H7 (cell line): ENCODE results near the gene SLC9C2. TPM values are rescaled to one million over a fixed set of nuclear protein-coding genes. Genes with fewer than 3 reads are reported as not detected.

Experiments used
- DNase-seq: peaks from one replicate; pipeline ENCODE4 v3.0.0; 2012
- H3K27me3 ChIP-seq: 2 replicates; pipeline ENCODE4 v1.6.0; 2011; ENCODE audit warnings: mild to moderate bottlenecking, low read length; ENCODE audit not compliant: control insufficient read depth, insufficient read depth
- H3K36me3 ChIP-seq: replicated peaks from 2 replicates; pipeline ENCODE4 v1.5.1; 2011; ENCODE audit warnings: low read length; ENCODE audit not compliant: control insufficient read depth, insufficient read depth
- H3K4me3 ChIP-seq: 2 replicates; pipeline ENCODE4 v1.5.1; 2011; ENCODE audit warnings: low read depth, mild to moderate bottlenecking, control low read depth, low read length, moderate library complexity; ENCODE audit not compliant: insufficient read depth
- total RNA-seq: library from RNA; depleted of rRNA; stranded (reverse); fragments of >200 nt; shearing (Covaris generic); gene quantifications from 2 replicates; pipeline ENCODE4 v1.2.3, GENCODE V29; 2014

The SLC9C2 gene
- total RNA-seq, 1 experiment from 2014 or later, result not detected

GRCh38 chr1:173560285-173560880 is 42.5 kb downstream of the SLC9C2 start:
- no peaks in the 10 kb centered on the region for H3K36me3 ChIP-seq
- no peak overlapping the region for H3K4me3 ChIP-seq
- H3K27me3 ChIP-seq, result no peaks in the 10 kb centered on the region
- no peak for DNase-seq

GRCh38 chr1:173555651-173556305 is 47.1 kb downstream of the SLC9C2 start:
- H3K27me3 ChIP-seq, result no peaks in the 10 kb centered on the region
- H3K36me3 ChIP-seq, result no peaks in the 10 kb centered on the region
- no peak overlapping the region for H3K4me3 ChIP-seq
- no peak for DNase-seq

- no peaks in the 10 kb centered on the region for H3K27me3 ChIP-seq
- no peak overlapping the region for H3K4me3 ChIP-seq
- DNase-seq, result no peak
- no peaks in the 10 kb centered on the region for H3K36me3 ChIP-seq
These were observed 48.2 kb downstream of the SLC9C2 start for GRCh38 chr1:173554541-173555250.

- Histone ChIP-seq H3K4me3 (no peak overlapping the region), H3K27me3 (no peaks in the 10 kb centered on the region), H3K36me3 (no peaks in the 10 kb centered on the region)
- DNase-seq, result no peak
These were observed 48.8 kb downstream of the SLC9C2 start for GRCh38 chr1:173554089-173554488.

GRCh38 chr1:173553312-173553711 is 49.6 kb downstream of the SLC9C2 start:
- Histone ChIP-seq H3K36me3 (no peaks in the 10 kb centered on the region), H3K27me3 (no peaks in the 10 kb centered on the region), H3K4me3 (no peak overlapping the region)
- no peak for DNase-seq

- Histone ChIP-seq H3K27me3 (no peaks in the 10 kb centered on the region), H3K4me3 (no peak overlapping the region), H3K36me3 (no peaks in the 10 kb centered on the region)
- DNase-seq, result no peak
These were observed 51.2 kb downstream of the SLC9C2 start for GRCh38 chr1:173551699-173552098.

GRCh38 chr1:173549813-173550212 is 53.1 kb downstream of the SLC9C2 start:
- no peak for DNase-seq

GRCh38 chr1:173545688-173546087 is 57.2 kb downstream of the SLC9C2 start:
- Histone ChIP-seq H3K36me3 (no peaks in the 10 kb centered on the region), H3K4me3 (no peak overlapping the region), H3K27me3 (no peaks in the 10 kb centered on the region)
- no peak for DNase-seq

More at GRCh38 chr1:173549813-173550212, 53.1 kb downstream of the SLC9C2 start:
- Histone ChIP-seq H3K27me3 (no peaks in the 10 kb centered on the region), H3K36me3 (no peaks in the 10 kb centered on the region), H3K4me3 (no peak overlapping the region)

GRCh38 chr1:173536223-173536622 is 66.6 kb downstream of the SLC9C2 start:
- no peak for DNase-seq
- Histone ChIP-seq H3K4me3 (no peak overlapping the region), H3K36me3 (no peaks in the 10 kb centered on the region), H3K27me3 (no peaks in the 10 kb centered on the region)

- Histone ChIP-seq H3K36me3 (no peaks in the 10 kb centered on the region), H3K27me3 (no peaks in the 10 kb centered on the region), H3K4me3 (no peak overlapping the region)
- DNase-seq, result no peak
These were observed 70.6 kb downstream of the SLC9C2 start for GRCh38 chr1:173532237-173532636.

GRCh38 chr1:173530795-173531693 is 71.8 kb downstream of the SLC9C2 start:
- Histone ChIP-seq H3K36me3 (no peaks in the 10 kb centered on the region), H3K4me3 (no peak overlapping the region), H3K27me3 (no peaks in the 10 kb centered on the region)
- DNase-seq, result no peak

- Histone ChIP-seq H3K4me3 (no peak overlapping the region), H3K27me3 (no peaks in the 10 kb centered on the region), H3K36me3 (no peaks in the 10 kb centered on the region)
- no peak for DNase-seq
These were observed 73.8 kb downstream of the SLC9C2 start for GRCh38 chr1:173529106-173529505.

- no peaks in the 10 kb centered on the region for H3K36me3 ChIP-seq
- no peak for DNase-seq
- no peak overlapping the region for H3K4me3 ChIP-seq
- no peaks in the 10 kb centered on the region for H3K27me3 ChIP-seq
These were observed 75.6 kb downstream of the SLC9C2 start for GRCh38 chr1:173527151-173527826.

GRCh38 chr1:173525926-173526325 is 76.9 kb downstream of the SLC9C2 start:
- no peak for DNase-seq
- H3K4me3 ChIP-seq, result no peak overlapping the region
- H3K36me3 ChIP-seq, result no peaks in the 10 kb centered on the region
- no peaks in the 10 kb centered on the region for H3K27me3 ChIP-seq
